H1 (cell line): ENCODE data around the gene INPP5B. TPM values are rescaled to one million over a fixed set of nuclear protein-coding genes. Genes with fewer than 3 reads are reported as not detected.

Experiments
- CTCF ChIA-PET: fragments of 300-600 bp; sonication (Branson Sonifier 250); formaldehyde crosslinking; loops from one replicate; lab custom pipeline; 2021; ENCODE audit not compliant: partially characterized antibody; lab: Charles Lee
- POLR2A ChIA-PET: fragments of 300-600 bp; sonication (Branson Sonifier 250); formaldehyde crosslinking; loops from one replicate; lab custom pipeline; 2021; ENCODE audit warnings: inconsistent platforms; ENCODE audit not compliant: partially characterized antibody; lab: Charles Lee
- DNase-seq, 2 experiments: peaks; one replicate each; pipeline versions ENCODE4 v3.0.0 to v3.0.0-alpha.2; 2010 to 2022; ENCODE audit warnings: low spot score in 2 of 2, low read depth in 1 of 2, mixed read lengths in 1 of 2
- FAIRE-seq: peaks from 2 replicates; lab custom pipeline; 2011; peaks lifted over from hg19 to GRCh38; lab: Jason Lieb, UNC
- H2AFZ ChIP-seq: 2 replicates; pipeline ENCODE4 v1.8.1; 2012; ENCODE audit warnings: low read length, inconsistent platforms
- H2AK5ac ChIP-seq: 2 replicates; pipeline ENCODE4 v1.6.1; 2013; ENCODE audit warnings: low read depth, low read length
- H2BK120ac ChIP-seq: replicated peaks from 2 replicates; pipeline ENCODE3; 2013; ENCODE audit warnings: low read depth, low read length, inconsistent platforms
- H2BK12ac ChIP-seq: 2 replicates; pipeline ENCODE4 v1.6.1; 2013; ENCODE audit warnings: low read depth, low read length
- H2BK15ac ChIP-seq: 2 replicates; pipeline ENCODE4 v1.6.1; 2013; ENCODE audit warnings: low read length
- H2BK20ac ChIP-seq: 2 replicates; pipeline ENCODE4 v1.6.1; 2013; ENCODE audit warnings: low read length
- H2BK5ac ChIP-seq: 2 replicates; pipeline ENCODE4 v1.6.1; 2013; ENCODE audit warnings: low read depth, low read length
- H3K14ac ChIP-seq: 2 replicates; pipeline ENCODE4 v1.6.1; 2013; ENCODE audit warnings: inconsistent platforms; ENCODE audit not compliant: insufficient read length
- H3K18ac ChIP-seq: 2 replicates; pipeline ENCODE4 v1.6.1; 2013; ENCODE audit warnings: low read length; ENCODE audit errors: extremely low read depth
- H3K23ac ChIP-seq: 2 replicates; pipeline ENCODE4 v1.6.1; 2013; ENCODE audit warnings: inconsistent platforms; ENCODE audit not compliant: insufficient read length
- H3K23me2 ChIP-seq: 2 replicates; pipeline ENCODE4 v1.6.1; 2013; ENCODE audit warnings: low read depth, low read length
- H3K27ac ChIP-seq: 2 replicates; pipeline ENCODE4 v1.6.1; 2011; ENCODE audit warnings: low read depth, low read length, inconsistent platforms
- H3K27me3 ChIP-seq, 4 experiments: replicated peaks in 1 of 4; 1 replicate in 1 of 4; 2 replicates in 3 of 4; pipeline versions ENCODE4 v1.6.1 to v1.8.1; 2011 to 2013; ENCODE audit warnings: low read length in 3 of 4, mild to moderate bottlenecking in 3 of 4, inconsistent platforms in 2 of 4, mixed read lengths in 2 of 4, moderate library complexity in 1 of 4; ENCODE audit not compliant: control insufficient read depth in 3 of 4, insufficient read depth in 3 of 4; ENCODE audit errors: extremely low read depth in 1 of 4
- H3K36me3 ChIP-seq, 4 experiments: 2 replicates each; pipeline versions ENCODE4 v1.6.1 to v1.8.1; 2011 to 2013; ENCODE audit warnings: mild to moderate bottlenecking in 4 of 4, low read length in 3 of 4, moderate library complexity in 2 of 4, control low read depth in 1 of 4, inconsistent platforms in 1 of 4; ENCODE audit not compliant: insufficient read depth in 4 of 4, control insufficient read depth in 2 of 4
- H3K4ac ChIP-seq: replicated peaks from 2 replicates; pipeline ENCODE3; 2013; ENCODE audit warnings: low read length, low read depth, mixed read lengths, inconsistent platforms; ENCODE audit not compliant: insufficient read length
- H3K4me1 ChIP-seq, 4 experiments: replicated peaks in 1 of 4; 1 replicate in 1 of 4; 2 replicates in 3 of 4; pipeline versions ENCODE4 v1.6.1 to v1.8.1; 2011 to 2013; ENCODE audit warnings: low read length in 3 of 4, inconsistent platforms in 2 of 4, mixed read lengths in 1 of 4; ENCODE audit not compliant: insufficient read depth in 4 of 4, control insufficient read depth in 3 of 4
- H3K4me2 ChIP-seq, 2 experiments: 2 replicates each; pipeline versions ENCODE4 v1.6.1 to v1.8.1; 2011 to 2013; ENCODE audit warnings: low read depth in 2 of 2, low read length in 2 of 2, control low read depth in 1 of 2, inconsistent platforms in 1 of 2, mild to moderate bottlenecking in 1 of 2; ENCODE audit not compliant: insufficient read depth in 1 of 2
- H3K4me3 ChIP-seq, 4 experiments: fragments of 200-600, 300-600 bp in 1 of 4; sonication (generic), shearing (Covaris generic), sonication (Bioruptor Twin) in 1 of 4; 2 replicates each; pipeline versions ENCODE4 v1.5.1 to v1.8.1; 2011 to 2016; ENCODE audit warnings: low read length in 4 of 4, low read depth in 3 of 4, control low read depth in 2 of 4, inconsistent platforms in 2 of 4, mild to moderate bottlenecking in 2 of 4, mixed read lengths in 1 of 4, moderate library complexity in 1 of 4; ENCODE audit not compliant: insufficient read depth in 2 of 4; ENCODE audit errors: extremely low read depth in 1 of 4
- H3K56ac ChIP-seq: replicated peaks from 2 replicates; pipeline ENCODE3; 2013; ENCODE audit warnings: low read depth, mild to moderate bottlenecking, mixed read lengths, low read length, inconsistent platforms; ENCODE audit not compliant: insufficient read length
- H3K79me1 ChIP-seq: 2 replicates; pipeline ENCODE4 v1.6.1; 2013; ENCODE audit warnings: low read depth, low read length, control low read depth
- H3K79me2 ChIP-seq, 2 experiments: 2 replicates each; pipeline versions ENCODE4 v1.6.1 to v1.8.1; 2012 to 2013; ENCODE audit warnings: low read length in 2 of 2, mild to moderate bottlenecking in 2 of 2, inconsistent platforms in 1 of 2; ENCODE audit not compliant: insufficient read depth in 2 of 2, control insufficient read depth in 1 of 2
- H3K9ac ChIP-seq, 4 experiments: replicated peaks in 1 of 4; 1 replicate in 1 of 4; 2 replicates in 3 of 4; pipeline versions ENCODE4 v1.6.1 to v1.8.1; 2011 to 2013; ENCODE audit warnings: low read depth in 3 of 4, low read length in 3 of 4, control low read depth in 2 of 4, mild to moderate bottlenecking in 2 of 4, moderate library complexity in 2 of 4, inconsistent platforms in 1 of 4; ENCODE audit errors: extremely low read depth in 1 of 4
- H3K9me3 ChIP-seq, 2 experiments: 2 replicates each; pipeline versions ENCODE4 v1.6.1 to v1.8.1; 2012 to 2013; ENCODE audit warnings: mild to moderate bottlenecking in 2 of 2, moderate library complexity in 2 of 2, control low read depth in 1 of 2, inconsistent platforms in 1 of 2, low read depth in 1 of 2, low read length in 1 of 2, mixed read lengths in 1 of 2; ENCODE audit not compliant: insufficient read depth in 2 of 2
- H4K20me1 ChIP-seq, 2 experiments: replicated peaks in 1 of 2; 2 replicates each; pipeline versions ENCODE3 to v1.8.1; 2011 to 2013; ENCODE audit warnings: inconsistent platforms in 2 of 2, low read length in 2 of 2, mild to moderate bottlenecking in 1 of 2; ENCODE audit not compliant: insufficient read depth in 2 of 2, control insufficient read depth in 1 of 2
- H4K5ac ChIP-seq: 2 replicates; pipeline ENCODE4 v1.6.1; 2013; ENCODE audit warnings: low read length, low read depth, mixed read lengths, inconsistent platforms; ENCODE audit not compliant: insufficient read length
- H4K8ac ChIP-seq: 2 replicates; pipeline ENCODE4 v1.8.0; 2013; ENCODE audit warnings: mild to moderate bottlenecking, moderate library complexity, low read length, inconsistent platforms; ENCODE audit not compliant: insufficient read depth; ENCODE audit errors: extremely low read depth
- H4K91ac ChIP-seq: replicated peaks from 2 replicates; pipeline ENCODE3; 2013; ENCODE audit warnings: low read length, mixed read lengths, inconsistent platforms; ENCODE audit not compliant: insufficient read length
- BCL11A ChIP-seq, 2 experiments: IDR thresholded peaks; one replicate each; pipeline ENCODE4 v1.6.1; 2011; ENCODE audit warnings: low read depth in 2 of 2, low read length in 2 of 2, mild to moderate bottlenecking in 2 of 2
- KDM1A ChIP-seq: fragments of 200-600, 300-600 bp; sonication (generic); IDR thresholded peaks from 2 replicates; pipeline ENCODE4 v1.7.1; 2016; ENCODE audit warnings: mild to moderate bottlenecking, low read length, borderline replicate concordance
- NRF1 ChIP-seq: IDR thresholded peaks from 2 replicates; pipeline ENCODE4 v1.6.1; 2011; ENCODE audit warnings: mild to moderate bottlenecking, low read depth, low read length, improper control_type of control experiment
- RBBP5 ChIP-seq: IDR thresholded peaks from 2 replicates; pipeline ENCODE4 v1.7.1; 2012; ENCODE audit warnings: low read depth, mild to moderate bottlenecking, inconsistent platforms, low read length, moderate library complexity, borderline replicate concordance
- SP1 ChIP-seq: IDR thresholded peaks from 2 replicates; pipeline ENCODE4 v1.6.1; 2011; ENCODE audit warnings: low read depth, low read length
- TAF1 ChIP-seq: IDR thresholded peaks from 2 replicates; pipeline ENCODE4 v1.6.1; 2011; ENCODE audit warnings: mild to moderate bottlenecking, low read depth, low read length
- WGBS, 2 experiments: shearing (Covaris generic) in 1 of 2; methylation state at CpG; one replicate each; pipeline versions ENCODE4 v1.1.6 to v1.1.7; 2013 to 2015; ENCODE audit warnings: low lambda C conversion rate in 2 of 2, mixed read lengths in 2 of 2, inconsistent platforms in 1 of 2, low coverage in 1 of 2, missing lambda C conversion rate in 1 of 2; ENCODE audit not compliant: insufficient replicate concordance in 2 of 2, insufficient coverage in 1 of 2, insufficient read length in 1 of 2; ENCODE audit errors: extremely low coverage in 1 of 2, missing lambda C conversion rate in 1 of 2; 5-methylcytosine and 5-hydroxymethylcytosine counted together
- polyA plus RNA-seq, 7 experiments: library from polyadenylated mRNA; depleted of rRNA in 3 of 7; stranded (reverse) in 5 of 7; unstranded in 2 of 7; fragments of >200 nt in 5 of 7; fragments of 200-250 nt in 2 of 7; gene quantifications; 1 replicate in 5 of 7; 2 replicates in 1 of 7; 4 replicates in 1 of 7; pipeline versions ENCODE4 v1.2.1 to v1.2.3, GENCODE V29; 2011 to 2013; ENCODE audit warnings: missing spikeins in 2 of 7, mixed read lengths in 2 of 7
- total RNA-seq: library from RNA; stranded (reverse); fragmentation: NEBNext Ultra II Directional; extraction: Animal tissue kit (Norgen Biotek cat#: 25700); gene quantifications from 2 replicates; pipeline ENCODE4 v1.2.1, GENCODE V29; 2021

Gene INPP5B
- total and polyA plus RNA-seq, 2 of the 8 experiments (the other 6 are each of a cell fraction or from before 2014, with no cell fraction given) = 14.0 to 23.7 TPM

GRCh38 chr1:37878071-37878470 is 68.8 kb downstream of the INPP5B start:
- WGBS, 2 experiments = 93% methylated on average over 6 of the region's 6 CpGs; no CpG with 5 or more reads in 1 of the 2 experiments
- no peak for FAIRE-seq
- POLR2A ChIA-PET = no interaction called here

More at GRCh38 chr1:37878071-37878470, 68.8 kb downstream of the INPP5B start:
- H3K4me3 ChIP-seq = no peak overlapping the region
- no peak overlapping the region; the same call in 1 of the 2 replicates for H4K8ac ChIP-seq
- H2AK5ac ChIP-seq = no peak overlapping the region
- H2BK120ac ChIP-seq = no peak overlapping the region
- H3K23ac ChIP-seq = no peak overlapping the region
- H2BK20ac ChIP-seq = no peak overlapping the region
- CTCF ChIA-PET = interaction anchor here (1.0 to 2.0 kb wide), 3 partner anchors 11 to 97 kb away, joined by 3 to 9 read pairs (median 4); no protein-coding TSS in a partner anchor
- no peaks in the 10 kb centered on the region for H3K79me1 ChIP-seq
- no peak overlapping the region for H3K56ac ChIP-seq
- no peak overlapping the region for H3K4me2 ChIP-seq
- H4K20me1 ChIP-seq = peaks cover 0 to 3% of the 10 kb centered on the region in 2 experiments
- no peak for TF ChIP-seq NRF1
- TF ChIP-seq BCL11A (IDR thresholded peaks at IDR 0.05; ENCODE audit: low read depth in 2 of 2, low read length in 2 of 2) = no peak
- no peak for TF ChIP-seq KDM1A
- TF ChIP-seq SP1 = no peak
- no peak for TF ChIP-seq RBBP5
- TF ChIP-seq TAF1 = no peak
- no peak overlapping the region for H4K91ac ChIP-seq
- no peaks in the 10 kb centered on the region for H3K9me3 ChIP-seq
- H3K27me3 ChIP-seq = no peaks in the 10 kb centered on the region
- H4K5ac ChIP-seq = no peak overlapping the region
- no peaks in the 10 kb centered on the region for H3K4me1 ChIP-seq
- no peak overlapping the region for H2BK12ac ChIP-seq
- no peak overlapping the region for H2BK15ac ChIP-seq
- H3K9ac ChIP-seq = no peak overlapping the region
- no peaks in the 10 kb centered on the region for H3K23me2 ChIP-seq
- H3K27ac ChIP-seq = no peak overlapping the region
- no peak overlapping the region for H2BK5ac ChIP-seq
- no peak overlapping the region for H3K4ac ChIP-seq
- no peaks in the 10 kb centered on the region for H3K79me2 ChIP-seq
- no peak overlapping the region for H3K14ac ChIP-seq
- no peak overlapping the region for H3K18ac ChIP-seq
- no peak overlapping the region for H2AFZ ChIP-seq
- no peak for DNase-seq
- peaks cover 9 to 51% (median 24%) of the 10 kb centered on the region in 4 experiments; a peak in 7 of 8 replicates for H3K36me3 ChIP-seq
